ENCODE results near the gene LRRC8B.

The LRRC8B gene

GRCh38 chr1:89563957-89564604 is 39.5 kb downstream of the LRRC8B start:
- Histone ChIP-seq H3K4me2 (ENCODE audit: insufficient read depth, low read length, poor library complexity, severe bottlenecking) (no peak overlapping the region), H3K27me3 (ENCODE audit: control insufficient read depth in 3 of 3, insufficient read depth in 3 of 3, low read depth in 1 of 3, low read length in 3 of 3) (no peaks in the 10 kb centered on the region), H4K8ac (ENCODE audit: low read depth, low read length) (no peak overlapping the region), H3K14ac (ENCODE audit: low read length) (no peak overlapping the region), H2BK120ac (ENCODE audit: low read depth, low read length) (no peak overlapping the region), H3K9me3 (replicated peaks in 1 of 2; ENCODE audit: control insufficient read depth in 2 of 2, insufficient read depth in 1 of 2, low read depth in 1 of 2, low read length in 2 of 2) (peaks cover 0 to 2% of the 10 kb centered on the region in 2 donors), H3K4me3 (ENCODE audit: low read length in 2 of 2) (no peak overlapping the region), H2AFZ (ENCODE audit: low read length) (no peak overlapping the region), H2BK15ac (ENCODE audit: low read length) (no peak overlapping the region), H2BK12ac (ENCODE audit: low read length) (no peak overlapping the region), H3K4me1 (ENCODE audit: control insufficient read depth in 2 of 2, insufficient read depth in 1 of 2, low read depth in 1 of 2, low read length in 2 of 2) (peaks cover 4 to 5% of the 10 kb centered on the region in 2 donors), H3K18ac (ENCODE audit: low read length) (no peak overlapping the region), H3K4ac (ENCODE audit: low read length) (no peak overlapping the region), H2AK5ac (ENCODE audit: low read depth, low read length) (no peak overlapping the region), H3K36me3 (replicated peaks in 1 of 2; ENCODE audit: control insufficient read depth in 2 of 2, insufficient read depth in 2 of 2, low read length in 2 of 2) (peaks cover 0 to under 1% of the 10 kb centered on the region in 2 donors), H3K9ac (ENCODE audit: low read depth, low read length, poor library complexity) (no peak overlapping the region), H3K79me1 (ENCODE audit: low read depth, low read length) (peaks cover 1% of the 10 kb centered on the region), H3K23ac (ENCODE audit: low read depth, low read length, poor library complexity) (no peak overlapping the region), H3K27ac (replicated peaks; ENCODE audit: low read length) (no peak overlapping the region), H4K91ac (ENCODE audit: low read depth, low read length, poor library complexity) (no peak overlapping the region), H2BK5ac (ENCODE audit: low read length) (no peak overlapping the region)
- DNase-seq (ENCODE audit: low spot score) = no peak
- no CpG with 5 or more reads among the region's 3 CpGs for WGBS, 2 donors (ENCODE audit: extremely low coverage in 2 of 2, insufficient read length in 2 of 2, insufficient replicate concordance in 1 of 2)

GRCh38 chr1:89565521-89565920 is 40.9 kb downstream of the LRRC8B start:
- Histone ChIP-seq H4K91ac (ENCODE audit: low read depth, low read length, poor library complexity) (no peak overlapping the region), H3K14ac (ENCODE audit: low read length) (no peak overlapping the region), H3K27ac (replicated peaks; ENCODE audit: low read length) (no peak overlapping the region), H3K9ac (ENCODE audit: low read depth, low read length, poor library complexity) (no peak overlapping the region), H3K23ac (ENCODE audit: low read depth, low read length, poor library complexity) (no peak overlapping the region), H2AK5ac (ENCODE audit: low read depth, low read length) (no peak overlapping the region), H3K79me1 (ENCODE audit: low read depth, low read length) (peaks cover 1% of the 10 kb centered on the region), H2BK15ac (ENCODE audit: low read length) (no peak overlapping the region), H3K4me3 (ENCODE audit: low read length in 2 of 2) (no peak overlapping the region), H2BK12ac (ENCODE audit: low read length) (no peak overlapping the region), H2BK120ac (ENCODE audit: low read depth, low read length) (no peak overlapping the region), H3K18ac (ENCODE audit: low read length) (no peak overlapping the region), H3K27me3 (ENCODE audit: control insufficient read depth in 3 of 3, insufficient read depth in 3 of 3, low read depth in 1 of 3, low read length in 3 of 3) (no peaks in the 10 kb centered on the region), H2AFZ (ENCODE audit: low read length) (no peak overlapping the region), H3K4ac (ENCODE audit: low read length) (no peak overlapping the region), H2BK5ac (ENCODE audit: low read length) (no peak overlapping the region), H3K36me3 (replicated peaks in 1 of 2; ENCODE audit: control insufficient read depth in 2 of 2, insufficient read depth in 2 of 2, low read length in 2 of 2) (no peaks in the 10 kb centered on the region), H3K9me3 (replicated peaks in 1 of 2; ENCODE audit: control insufficient read depth in 2 of 2, insufficient read depth in 1 of 2, low read depth in 1 of 2, low read length in 2 of 2) (no peaks in the 10 kb centered on the region), H4K8ac (ENCODE audit: low read depth, low read length) (no peak overlapping the region), H3K4me1 (ENCODE audit: control insufficient read depth in 2 of 2, insufficient read depth in 1 of 2, low read depth in 1 of 2, low read length in 2 of 2) (peaks cover 4 to 5% of the 10 kb centered on the region in 2 donors), H3K4me2 (ENCODE audit: insufficient read depth, low read length, poor library complexity, severe bottlenecking) (no peak overlapping the region)
- DNase-seq (ENCODE audit: low spot score) = no peak
- WGBS, 2 donors (ENCODE audit: extremely low coverage in 2 of 2, insufficient read length in 2 of 2, insufficient replicate concordance in 1 of 2) = no CpG with 5 or more reads among the region's 6 CpGs

GRCh38 chr1:89566761-89567174 is 42.1 kb downstream of the LRRC8B start:
- no peaks in the 10 kb centered on the region for H3K27me3 ChIP-seq (ENCODE audit: control insufficient read depth in 3 of 3, insufficient read depth in 3 of 3, low read depth in 1 of 3, low read length in 3 of 3)
- H2BK120ac ChIP-seq (ENCODE audit: low read depth, low read length) = no peak overlapping the region
- H3K36me3 ChIP-seq (replicated peaks in 1 of 2; ENCODE audit: control insufficient read depth in 2 of 2, insufficient read depth in 2 of 2, low read length in 2 of 2) = no peaks in the 10 kb centered on the region
- H3K23ac ChIP-seq (ENCODE audit: low read depth, low read length, poor library complexity) = no peak overlapping the region
- H3K4me2 ChIP-seq (ENCODE audit: insufficient read depth, low read length, poor library complexity, severe bottlenecking) = no peak overlapping the region
- peak; percentile 37 for DNase-seq (ENCODE audit: low spot score)
- no peak overlapping the region for H3K18ac ChIP-seq (ENCODE audit: low read length)
- H2BK5ac ChIP-seq (ENCODE audit: low read length) = no peak overlapping the region
- peaks cover 4 to 5% of the 10 kb centered on the region in 2 donors for H3K4me1 ChIP-seq (ENCODE audit: control insufficient read depth in 2 of 2, insufficient read depth in 1 of 2, low read depth in 1 of 2, low read length in 2 of 2)
- H3K4me3 ChIP-seq (ENCODE audit: low read length in 2 of 2) = no peak overlapping the region
- no peak overlapping the region for H3K9ac ChIP-seq (ENCODE audit: low read depth, low read length, poor library complexity)
- peak overlapping the region; percentile 82 for H3K27ac ChIP-seq (replicated peaks; ENCODE audit: low read length)
- H3K14ac ChIP-seq (ENCODE audit: low read length) = no peak overlapping the region
- H2AK5ac ChIP-seq (ENCODE audit: low read depth, low read length) = no peak overlapping the region
- no CpG with 5 or more reads among the region's 6 CpGs for WGBS, 2 donors (ENCODE audit: extremely low coverage in 2 of 2, insufficient read length in 2 of 2, insufficient replicate concordance in 1 of 2)
- H2BK12ac ChIP-seq (ENCODE audit: low read length) = no peak overlapping the region
- peaks cover 0 to 7% of the 10 kb centered on the region in 2 donors for H3K9me3 ChIP-seq (replicated peaks in 1 of 2; ENCODE audit: control insufficient read depth in 2 of 2, insufficient read depth in 1 of 2, low read depth in 1 of 2, low read length in 2 of 2)
- no peak overlapping the region for H3K4ac ChIP-seq (ENCODE audit: low read length)
- H2BK15ac ChIP-seq (ENCODE audit: low read length) = no peak overlapping the region
- H4K8ac ChIP-seq (ENCODE audit: low read depth, low read length) = no peak overlapping the region
- H2AFZ ChIP-seq (ENCODE audit: low read length) = peak overlapping the region; percentile 77
- no peak overlapping the region for H4K91ac ChIP-seq (ENCODE audit: low read depth, low read length, poor library complexity)
- peaks cover 1% of the 10 kb centered on the region for H3K79me1 ChIP-seq (ENCODE audit: low read depth, low read length)

- no peak for DNase-seq (ENCODE audit: low spot score)
- Histone ChIP-seq H2BK5ac (ENCODE audit: low read length) (no peak overlapping the region), H2BK120ac (ENCODE audit: low read depth, low read length) (no peak overlapping the region), H2BK15ac (ENCODE audit: low read length) (no peak overlapping the region), H3K4me2 (ENCODE audit: insufficient read depth, low read length, poor library complexity, severe bottlenecking) (no peak overlapping the region), H3K9ac (ENCODE audit: low read depth, low read length, poor library complexity) (no peak overlapping the region), H3K18ac (ENCODE audit: low read length) (no peak overlapping the region), H3K36me3 (replicated peaks in 1 of 2; ENCODE audit: control insufficient read depth in 2 of 2, insufficient read depth in 2 of 2, low read length in 2 of 2) (peaks cover 0 to 2% of the 10 kb centered on the region in 2 donors), H2AK5ac (ENCODE audit: low read depth, low read length) (no peak overlapping the region), H4K8ac (ENCODE audit: low read depth, low read length) (no peak overlapping the region), H3K9me3 (replicated peaks in 1 of 2; ENCODE audit: control insufficient read depth in 2 of 2, insufficient read depth in 1 of 2, low read depth in 1 of 2, low read length in 2 of 2) (peaks cover 1 to 7% of the 10 kb centered on the region in 2 donors), H4K91ac (ENCODE audit: low read depth, low read length, poor library complexity) (no peak overlapping the region), H3K4ac (ENCODE audit: low read length) (no peak overlapping the region), H3K79me1 (ENCODE audit: low read depth, low read length) (peaks cover 1% of the 10 kb centered on the region), H3K4me1 (ENCODE audit: control insufficient read depth in 2 of 2, insufficient read depth in 1 of 2, low read depth in 1 of 2, low read length in 2 of 2) (peaks cover 4 to 5% of the 10 kb centered on the region in 2 donors), H2AFZ (ENCODE audit: low read length) (no peak overlapping the region), H3K23ac (ENCODE audit: low read depth, low read length, poor library complexity) (no peak overlapping the region), H3K27ac (replicated peaks; ENCODE audit: low read length) (no peak overlapping the region), H2BK12ac (ENCODE audit: low read length) (no peak overlapping the region), H3K4me3 (ENCODE audit: low read length in 2 of 2) (no peak overlapping the region), H3K14ac (ENCODE audit: low read length) (no peak overlapping the region), H3K27me3 (ENCODE audit: control insufficient read depth in 3 of 3, insufficient read depth in 3 of 3, low read depth in 1 of 3, low read length in 3 of 3) (no peaks in the 10 kb centered on the region)
- no CpG with 5 or more reads among the region's 3 CpGs for WGBS, 2 donors (ENCODE audit: extremely low coverage in 2 of 2, insufficient read length in 2 of 2, insufficient replicate concordance in 1 of 2)
Measured at GRCh38 chr1:89567797-89568196, 43.2 kb downstream of the LRRC8B start.

Measured in neuronal stem cell (in vitro differentiated cells).